ENCODE measurements around the gene ZNF579. TPM values are rescaled to one million over a fixed set of nuclear protein-coding genes. Genes with fewer than 3 reads are reported as not detected.
A peak's percentile ranks its signal among the peaks of the same experiment; 100 is the strongest.

Gene ZNF579
- total and polyA plus RNA-seq, 9 of the 15 experiments (the other 6 are each of a cell fraction or from before 2014, with no cell fraction given), result 0.06 to 15.9 (median 1.6) TPM

DNA sequence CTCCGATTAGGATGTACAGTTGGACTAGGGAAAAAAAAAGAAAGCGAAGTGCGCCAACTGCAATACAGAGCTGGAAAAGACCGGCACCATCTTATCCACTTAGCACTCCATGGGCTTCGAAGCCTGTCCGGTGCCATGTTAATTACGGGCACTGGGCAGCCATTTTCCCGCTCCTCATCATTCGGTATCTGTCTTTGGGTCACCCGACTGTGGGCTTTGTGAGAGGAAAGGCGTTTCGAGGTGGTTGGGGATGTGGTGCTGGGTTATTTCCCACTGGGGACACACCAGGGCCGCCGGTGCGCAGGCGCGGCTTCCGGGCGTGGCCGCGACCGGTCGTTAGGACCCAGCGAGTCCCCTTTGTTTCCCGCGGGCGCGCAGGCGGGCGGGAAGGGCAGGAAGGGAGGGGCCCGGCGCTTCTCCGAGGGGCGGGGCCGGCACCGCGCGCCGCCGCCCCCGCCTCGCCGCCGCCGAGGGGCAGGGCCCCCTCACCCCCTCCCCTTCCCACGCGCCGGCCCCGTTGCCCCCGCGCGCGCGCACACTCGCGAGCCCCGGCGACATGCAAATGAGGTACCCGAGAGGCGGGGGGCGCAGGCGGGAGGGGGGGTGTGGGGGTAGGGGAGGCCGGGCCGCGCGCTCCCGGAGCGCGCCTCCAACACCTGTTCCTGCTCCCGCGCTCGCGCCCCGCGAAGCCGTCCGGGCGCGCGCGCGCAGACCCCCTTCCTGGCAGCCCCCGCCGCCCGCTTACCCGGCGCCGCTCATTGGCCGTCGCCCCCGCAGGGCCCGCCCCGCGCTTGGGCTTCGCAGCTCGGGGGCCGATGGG, 19.4 kb upstream of the ZNF579 start, which contains the start of gene ZNF524 (continued):
- TF ChIP-seq HNRNPLL (IDR thresholded peaks at IDR 0.05; ENCODE audit: low read depth, low read length, poor library complexity, severe bottlenecking) (no peak), SMARCA4 (IDR thresholded peaks at IDR 0.05) (no peak), FOSL1 (tag; conservative IDR thresholded peaks at IDR 0.05) (peak; percentile 53), MGA (IDR thresholded peaks at IDR 0.05) (no peak), NR2C2 (CRISPR knock-in tag; IDR thresholded peaks at IDR 0.05) (peak; percentile 18; the same call in 1 of the 2 replicates), NR2C2 (tag; IDR thresholded peaks at IDR 0.05) (peak; percentile 98), CEBPB (tag; IDR thresholded peaks at IDR 0.05) (no peak), ZNF282 (CRISPR knock-in tag; IDR thresholded peaks at IDR 0.05) (no peak), MEF2D (tag; conservative IDR thresholded peaks at IDR 0.05; ENCODE audit: low read depth) (peak; percentile 78)
- TF ChIP-seq, protein P1, sequence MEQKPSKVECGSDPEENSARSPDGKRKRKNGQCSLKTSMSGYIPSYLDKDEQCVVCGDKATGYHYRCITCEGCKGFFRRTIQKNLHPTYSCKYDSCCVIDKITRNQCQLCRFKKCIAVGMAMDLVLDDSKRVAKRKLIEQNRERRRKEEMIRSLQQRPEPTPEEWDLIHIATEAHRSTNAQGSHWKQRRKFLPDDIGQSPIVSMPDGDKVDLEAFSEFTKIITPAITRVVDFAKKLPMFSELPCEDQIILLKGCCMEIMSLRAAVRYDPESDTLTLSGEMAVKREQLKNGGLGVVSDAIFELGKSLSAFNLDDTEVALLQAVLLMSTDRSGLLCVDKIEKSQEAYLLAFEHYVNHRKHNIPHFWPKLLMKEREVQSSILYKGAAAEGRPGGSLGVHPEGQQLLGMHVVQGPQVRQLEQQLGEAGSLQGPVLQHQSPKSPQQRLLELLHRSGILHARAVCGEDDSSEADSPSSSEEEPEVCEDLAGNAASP (IDR thresholded peaks at IDR 0.05), result no peak
- TF ChIP-seq, protein P2, sequence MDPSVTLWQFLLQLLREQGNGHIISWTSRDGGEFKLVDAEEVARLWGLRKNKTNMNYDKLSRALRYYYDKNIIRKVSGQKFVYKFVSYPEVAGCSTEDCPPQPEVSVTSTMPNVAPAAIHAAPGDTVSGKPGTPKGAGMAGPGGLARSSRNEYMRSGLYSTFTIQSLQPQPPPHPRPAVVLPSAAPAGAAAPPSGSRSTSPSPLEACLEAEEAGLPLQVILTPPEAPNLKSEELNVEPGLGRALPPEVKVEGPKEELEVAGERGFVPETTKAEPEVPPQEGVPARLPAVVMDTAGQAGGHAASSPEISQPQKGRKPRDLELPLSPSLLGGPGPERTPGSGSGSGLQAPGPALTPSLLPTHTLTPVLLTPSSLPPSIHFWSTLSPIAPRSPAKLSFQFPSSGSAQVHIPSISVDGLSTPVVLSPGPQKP (CRISPR knock-in tag; IDR thresholded peaks at IDR 0.05), result no peak
- TF ChIP-seq, protein P3, sequence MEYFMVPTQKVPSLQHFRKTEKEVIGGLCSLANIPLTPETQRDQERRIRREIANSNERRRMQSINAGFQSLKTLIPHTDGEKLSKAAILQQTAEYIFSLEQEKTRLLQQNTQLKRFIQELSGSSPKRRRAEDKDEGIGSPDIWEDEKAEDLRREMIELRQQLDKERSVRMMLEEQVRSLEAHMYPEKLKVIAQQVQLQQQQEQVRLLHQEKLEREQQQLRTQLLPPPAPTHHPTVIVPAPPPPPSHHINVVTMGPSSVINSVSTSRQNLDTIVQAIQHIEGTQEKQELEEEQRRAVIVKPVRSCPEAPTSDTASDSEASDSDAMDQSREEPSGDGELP (CRISPR knock-in tag; IDR thresholded peaks at IDR 0.05; ENCODE audit: borderline replicate concordance), result no peak; the same call in 1 of the 2 replicates

Data from K562 (cell line).